H1 (cell line): Measurements from ENCODE around the gene TPSG1. TPM values are rescaled to one million over a fixed set of nuclear protein-coding genes. Genes with fewer than 3 reads are reported as not detected.

Source experiments
- CHD7 ChIP-seq: fragments of 300-600 bp; sonication (generic); IDR thresholded peaks from 2 replicates; pipeline ENCODE4 v1.7.1; 2012; ENCODE audit warnings: low read length, moderate library complexity, mild to moderate bottlenecking, inconsistent platforms; ENCODE audit not compliant: insufficient replicate concordance
- POU5F1 ChIP-seq: IDR thresholded peaks from 2 replicates; pipeline ENCODE4 v1.6.1; 2011; ENCODE audit warnings: low read depth, mild to moderate bottlenecking, low read length, moderate library complexity
- polyA plus RNA-seq, 7 experiments: library from polyadenylated mRNA; depleted of rRNA in 3 of 7; stranded (reverse) in 5 of 7; unstranded in 2 of 7; fragments of >200 nt in 5 of 7; fragments of 200-250 nt in 2 of 7; gene quantifications; 1 replicate in 5 of 7; 2 replicates in 1 of 7; 4 replicates in 1 of 7; pipeline versions ENCODE4 v1.2.1 to v1.2.3, GENCODE V29; 2011 to 2013; ENCODE audit warnings: missing spikeins in 2 of 7, mixed read lengths in 2 of 7
- total RNA-seq: library from RNA; stranded (reverse); fragmentation: NEBNext Ultra II Directional; extraction: Animal tissue kit (Norgen Biotek cat#: 25700); gene quantifications from 2 replicates; pipeline ENCODE4 v1.2.1, GENCODE V29; 2021

Gene TPSG1
- total and polyA plus RNA-seq, 2 of the 8 experiments (the other 6 are each of a cell fraction or from before 2014, with no cell fraction given) = not detected

GRCh38 chr16:1175566-1176279 is 49.3 kb downstream of the TPSG1 start (continued):
- TF ChIP-seq CHD7 (no peak), POU5F1 (no peak)
- TF ChIP-seq, all 59 proteins: peak for 0
